ENCODE measurements around the gene BTBD10.

Gene BTBD10

DNA sequence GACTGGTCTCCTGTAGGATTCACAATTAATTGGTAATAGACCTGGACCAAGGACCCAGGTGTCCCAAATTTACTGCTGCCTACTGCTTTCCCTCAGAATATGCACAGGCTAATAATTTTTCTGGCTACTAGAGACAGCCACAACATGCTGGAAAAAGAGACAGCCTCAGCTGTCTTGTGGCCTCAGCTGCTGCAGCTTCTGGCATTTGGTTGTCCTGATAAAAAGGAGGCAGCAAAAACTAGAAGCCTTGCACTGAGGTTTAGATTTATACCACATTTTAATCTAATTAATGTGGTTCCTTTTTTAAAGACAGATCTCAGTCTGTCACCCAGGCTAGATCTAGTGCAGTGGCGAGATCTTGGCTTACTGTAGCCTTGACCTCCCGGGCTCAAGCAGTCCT, 89.8 kb downstream of the BTBD10 start:
- no peaks in the 10 kb centered on the region for H3K9me3 Mint-ChIP-seq
- H3K27me3 Mint-ChIP-seq (ENCODE audit: low read depth), result no peaks in the 10 kb centered on the region
- peaks cover 16% of the 10 kb centered on the region for H3K36me3 Mint-ChIP-seq (ENCODE audit: low read depth)
- H3K4me3 Mint-ChIP-seq, result no peak overlapping the region
- no peak overlapping the region for H3K27ac Mint-ChIP-seq
- TF ChIP-seq, protein P1, sequence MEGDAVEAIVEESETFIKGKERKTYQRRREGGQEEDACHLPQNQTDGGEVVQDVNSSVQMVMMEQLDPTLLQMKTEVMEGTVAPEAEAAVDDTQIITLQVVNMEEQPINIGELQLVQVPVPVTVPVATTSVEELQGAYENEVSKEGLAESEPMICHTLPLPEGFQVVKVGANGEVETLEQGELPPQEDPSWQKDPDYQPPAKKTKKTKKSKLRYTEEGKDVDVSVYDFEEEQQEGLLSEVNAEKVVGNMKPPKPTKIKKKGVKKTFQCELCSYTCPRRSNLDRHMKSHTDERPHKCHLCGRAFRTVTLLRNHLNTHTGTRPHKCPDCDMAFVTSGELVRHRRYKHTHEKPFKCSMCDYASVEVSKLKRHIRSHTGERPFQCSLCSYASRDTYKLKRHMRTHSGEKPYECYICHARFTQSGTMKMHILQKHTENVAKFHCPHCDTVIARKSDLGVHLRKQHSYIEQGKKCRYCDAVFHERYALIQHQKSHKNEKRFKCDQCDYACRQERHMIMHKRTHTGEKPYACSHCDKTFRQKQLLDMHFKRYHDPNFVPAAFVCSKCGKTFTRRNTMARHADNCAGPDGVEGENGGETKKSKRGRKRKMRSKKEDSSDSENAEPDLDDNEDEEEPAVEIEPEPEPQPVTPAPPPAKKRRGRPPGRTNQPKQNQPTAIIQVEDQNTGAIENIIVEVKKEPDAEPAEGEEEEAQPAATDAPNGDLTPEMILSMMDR (IDR thresholded peaks at IDR 0.05; ENCODE audit: unreplicated experiment in 3 of 3), result no peak
- peaks cover 1% of the 10 kb centered on the region for H3K4me1 Mint-ChIP-seq

DNA sequence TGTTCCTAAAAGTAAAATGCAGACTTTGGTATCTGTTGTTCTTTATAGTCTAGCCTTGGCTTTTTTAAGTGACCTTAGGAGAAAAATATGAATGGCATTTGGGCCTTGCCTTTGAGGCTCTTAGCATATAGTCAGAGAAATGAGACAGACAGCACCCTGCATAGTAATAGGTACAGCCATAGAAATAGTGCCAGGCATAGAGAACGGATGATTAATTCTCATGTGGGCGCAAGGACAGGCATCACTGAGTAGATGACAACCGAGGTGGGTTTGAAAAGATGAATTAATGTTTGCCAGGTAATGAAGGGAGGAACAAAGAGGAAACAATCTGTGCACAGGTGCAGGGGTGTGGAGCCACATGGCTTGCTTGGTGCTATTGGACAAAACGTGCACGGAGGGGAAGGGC, 95.0 kb downstream of the BTBD10 start:
- H3K36me3 Mint-ChIP-seq (ENCODE audit: low read depth), result peaks cover 4% of the 10 kb centered on the region
- no peaks in the 10 kb centered on the region for H3K27me3 Mint-ChIP-seq (ENCODE audit: low read depth)
- H3K4me3 Mint-ChIP-seq, result no peak overlapping the region
- H3K27ac Mint-ChIP-seq, result peak overlapping the region in 2 of 3 experiments; percentile 6 to 31
- peaks cover 5% of the 10 kb centered on the region for H3K4me1 Mint-ChIP-seq
- H3K9me3 Mint-ChIP-seq, result no peaks in the 10 kb centered on the region
- TF ChIP-seq, protein P1 (IDR thresholded peaks at IDR 0.05; ENCODE audit: unreplicated experiment in 3 of 3), result no peak

DNA sequence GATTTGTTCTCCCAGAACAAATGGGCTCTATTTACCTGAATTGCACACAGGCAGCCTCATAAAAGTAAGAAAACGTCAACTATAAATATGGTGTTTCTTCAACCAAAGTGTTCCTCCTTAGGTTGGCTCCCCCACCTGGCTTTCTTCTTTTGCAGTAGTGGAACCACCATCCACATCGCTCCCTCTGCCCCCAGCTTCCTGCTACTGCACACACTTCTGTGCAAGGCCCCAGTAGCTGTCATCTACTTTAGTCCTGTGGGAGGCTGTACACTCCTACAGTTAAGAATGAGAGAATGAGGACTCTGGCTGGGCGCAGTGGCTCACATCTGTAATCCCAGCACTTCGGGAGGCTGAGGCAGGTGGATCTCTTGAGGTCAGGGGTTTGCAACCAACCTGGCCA, 95.9 kb downstream of the BTBD10 start:
- H3K4me3 Mint-ChIP-seq, result no peak overlapping the region
- peaks cover 4% of the 10 kb centered on the region for H3K36me3 Mint-ChIP-seq (ENCODE audit: low read depth)
- H3K4me1 Mint-ChIP-seq, result peaks cover 5% of the 10 kb centered on the region
- TF ChIP-seq, protein P1 (IDR thresholded peaks at IDR 0.05; ENCODE audit: unreplicated experiment in 3 of 3), result no peak
- H3K27ac Mint-ChIP-seq, result no peak overlapping the region
- no peaks in the 10 kb centered on the region for H3K27me3 Mint-ChIP-seq (ENCODE audit: low read depth)
- no peaks in the 10 kb centered on the region for H3K9me3 Mint-ChIP-seq

DNA sequence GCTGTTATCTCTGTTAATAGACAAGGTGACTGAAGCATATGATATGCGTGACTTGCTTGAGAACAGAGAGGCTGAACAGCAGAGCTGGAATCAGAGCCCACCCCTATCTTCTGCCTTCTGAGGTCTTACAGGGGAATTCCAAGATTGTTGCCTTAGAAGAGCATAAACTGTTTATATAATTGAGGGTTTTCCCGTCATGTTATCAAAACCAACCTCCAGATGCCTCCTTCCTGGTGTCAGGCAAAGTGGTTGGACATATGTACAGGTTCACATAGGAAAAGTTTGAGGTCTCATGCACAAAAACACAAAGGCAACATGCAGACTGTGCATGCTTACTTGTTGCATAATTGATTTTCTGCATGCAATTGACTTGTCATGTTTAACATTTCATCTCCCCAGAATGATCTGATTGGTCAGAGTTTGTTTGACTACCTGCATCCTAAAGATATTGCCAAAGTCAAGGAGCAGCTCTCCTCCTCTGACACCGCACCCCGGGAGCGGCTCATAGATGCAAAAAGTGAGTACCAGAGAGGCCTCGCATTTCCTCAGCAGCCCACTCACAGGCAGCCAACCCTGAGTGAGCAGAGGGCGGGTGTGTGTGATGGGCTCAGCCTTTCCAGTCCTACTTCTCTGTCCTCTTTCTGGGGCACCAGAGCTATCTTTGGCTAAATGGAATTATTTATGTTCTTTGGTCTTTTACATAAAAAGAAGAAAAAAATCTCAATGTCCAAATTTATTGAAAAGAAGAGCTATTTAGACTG, 96.6 kb downstream of the BTBD10 start:
- Mint-ChIP-seq H3K4me1 (peaks cover 5% of the 10 kb centered on the region), H3K4me3 (no peak overlapping the region), H3K36me3 (ENCODE audit: low read depth) (peaks cover 4% of the 10 kb centered on the region), H3K27me3 (ENCODE audit: low read depth) (no peaks in the 10 kb centered on the region), H3K9me3 (no peaks in the 10 kb centered on the region), H3K27ac (no peak overlapping the region)
- TF ChIP-seq, protein P1 (IDR thresholded peaks at IDR 0.05; ENCODE audit: unreplicated experiment in 3 of 3), result no peak

DNA sequence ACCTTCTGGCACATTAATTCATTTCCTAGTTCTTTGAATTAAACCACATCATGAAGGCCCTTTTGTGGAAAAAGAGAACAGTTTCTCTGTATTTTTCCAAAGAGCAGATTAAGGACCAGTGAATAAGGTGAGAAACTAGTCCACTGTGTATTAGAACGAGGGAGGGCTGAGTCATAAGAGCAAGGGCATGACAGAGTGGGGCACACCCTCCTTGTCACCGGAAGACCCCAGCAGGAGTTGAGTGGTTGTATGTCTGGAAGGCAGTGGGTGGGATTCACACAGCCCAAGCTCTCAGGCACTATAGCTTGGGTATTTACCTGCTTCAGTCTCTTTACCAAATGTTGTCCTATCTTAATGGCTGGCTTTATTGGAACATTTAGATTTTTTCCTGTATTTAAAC, 98.6 kb downstream of the BTBD10 start:
- H3K4me3 Mint-ChIP-seq, result no peak overlapping the region
- H3K36me3 Mint-ChIP-seq (ENCODE audit: low read depth), result peaks cover 4% of the 10 kb centered on the region
- peaks cover 5% of the 10 kb centered on the region for H3K4me1 Mint-ChIP-seq
- no peak overlapping the region for H3K27ac Mint-ChIP-seq
- no peaks in the 10 kb centered on the region for H3K9me3 Mint-ChIP-seq
- TF ChIP-seq, protein P1 (IDR thresholded peaks at IDR 0.05; ENCODE audit: unreplicated experiment in 3 of 3), result no peak
- H3K27me3 Mint-ChIP-seq (ENCODE audit: low read depth), result no peaks in the 10 kb centered on the region

DNA sequence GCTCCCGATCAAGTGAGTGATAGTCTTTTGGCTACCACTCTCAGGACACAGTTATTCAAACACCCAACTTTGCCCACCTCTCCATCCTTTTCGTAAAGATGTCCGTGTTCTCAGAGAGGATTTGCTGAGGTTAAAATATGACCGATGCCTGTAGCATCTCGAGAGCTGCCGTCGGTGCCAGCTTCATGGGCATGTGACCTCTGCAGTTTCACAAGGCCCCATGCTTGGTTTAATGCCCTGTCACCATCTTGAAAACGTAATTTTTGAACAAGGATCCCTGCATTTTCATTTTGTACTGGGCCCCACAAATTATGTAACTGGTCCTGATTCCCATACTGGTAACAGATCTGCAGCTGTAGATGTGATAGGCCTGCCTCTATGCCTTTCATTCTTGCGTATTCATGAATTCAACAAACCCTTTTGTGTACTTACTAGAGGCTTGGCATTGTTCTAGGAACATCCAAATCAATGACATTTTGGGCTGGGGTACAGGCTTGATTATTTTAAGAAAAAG, 100.4 kb downstream of the BTBD10 start:
- H3K4me3 Mint-ChIP-seq, result no peak overlapping the region
- no peak overlapping the region for H3K27ac Mint-ChIP-seq
- no peaks in the 10 kb centered on the region for H3K9me3 Mint-ChIP-seq
- H3K27me3 Mint-ChIP-seq (ENCODE audit: low read depth), result peaks cover 4% of the 10 kb centered on the region
- H3K36me3 Mint-ChIP-seq (ENCODE audit: low read depth), result no peaks in the 10 kb centered on the region
- TF ChIP-seq, protein P1 (IDR thresholded peaks at IDR 0.05; ENCODE audit: unreplicated experiment in 3 of 3), result no peak
- H3K4me1 Mint-ChIP-seq, result no peaks in the 10 kb centered on the region
